NB4 (cell line): Measurements from ENCODE around the gene ZBTB40.

ENCODE experiments used
- MYC ChIP-seq: IDR thresholded peaks from 2 replicates; pipeline ENCODE4 v1.6.1; 2011; ENCODE audit warnings: low read depth, low read length
- POLR2A ChIP-seq: IDR thresholded peaks from 2 replicates; pipeline ENCODE4 v1.6.1; 2011; ENCODE audit warnings: mild to moderate bottlenecking; ENCODE audit not compliant: insufficient read length; ENCODE audit errors: extremely low read depth
- TF ChIP-seq, protein P1 (sequence below): IDR thresholded peaks from one replicate; pipeline ENCODE4 v1.5.1; 2012; ENCODE audit warnings: low read depth, low read length
- TF ChIP-seq, protein P2 (sequence below): IDR thresholded peaks from 2 replicates; pipeline ENCODE4 v1.6.1; 2011; ENCODE audit warnings: low read depth, low read length

DNA sequence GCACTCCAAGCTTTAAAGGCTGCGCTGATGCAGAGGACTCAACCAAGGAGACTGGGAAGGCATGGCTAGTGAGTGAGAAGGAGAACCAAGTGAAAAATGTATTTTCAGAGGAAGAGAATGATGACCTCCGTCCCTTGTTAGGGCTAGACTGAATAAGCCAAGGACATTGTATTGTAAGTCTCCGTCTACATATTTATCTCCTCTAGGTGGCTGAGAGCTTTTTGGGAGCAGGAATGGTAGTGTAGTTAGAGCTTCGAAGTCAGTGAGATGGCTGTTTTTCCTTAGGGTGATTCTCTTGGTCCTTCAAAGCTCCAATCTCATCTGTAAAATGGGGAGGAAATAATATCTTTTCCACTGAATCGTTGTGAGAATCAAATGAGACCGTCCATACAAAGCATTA lies 37.6 kb downstream of the ZBTB40 start:
- TF ChIP-seq, protein P1, sequence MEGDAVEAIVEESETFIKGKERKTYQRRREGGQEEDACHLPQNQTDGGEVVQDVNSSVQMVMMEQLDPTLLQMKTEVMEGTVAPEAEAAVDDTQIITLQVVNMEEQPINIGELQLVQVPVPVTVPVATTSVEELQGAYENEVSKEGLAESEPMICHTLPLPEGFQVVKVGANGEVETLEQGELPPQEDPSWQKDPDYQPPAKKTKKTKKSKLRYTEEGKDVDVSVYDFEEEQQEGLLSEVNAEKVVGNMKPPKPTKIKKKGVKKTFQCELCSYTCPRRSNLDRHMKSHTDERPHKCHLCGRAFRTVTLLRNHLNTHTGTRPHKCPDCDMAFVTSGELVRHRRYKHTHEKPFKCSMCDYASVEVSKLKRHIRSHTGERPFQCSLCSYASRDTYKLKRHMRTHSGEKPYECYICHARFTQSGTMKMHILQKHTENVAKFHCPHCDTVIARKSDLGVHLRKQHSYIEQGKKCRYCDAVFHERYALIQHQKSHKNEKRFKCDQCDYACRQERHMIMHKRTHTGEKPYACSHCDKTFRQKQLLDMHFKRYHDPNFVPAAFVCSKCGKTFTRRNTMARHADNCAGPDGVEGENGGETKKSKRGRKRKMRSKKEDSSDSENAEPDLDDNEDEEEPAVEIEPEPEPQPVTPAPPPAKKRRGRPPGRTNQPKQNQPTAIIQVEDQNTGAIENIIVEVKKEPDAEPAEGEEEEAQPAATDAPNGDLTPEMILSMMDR = no peak
- TF ChIP-seq POLR2A (no peak), MYC (no peak)
- TF ChIP-seq, protein P2, sequence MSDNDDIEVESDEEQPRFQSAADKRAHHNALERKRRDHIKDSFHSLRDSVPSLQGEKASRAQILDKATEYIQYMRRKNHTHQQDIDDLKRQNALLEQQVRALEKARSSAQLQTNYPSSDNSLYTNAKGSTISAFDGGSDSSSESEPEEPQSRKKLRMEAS = no peak
